Mesenteric fat pad (tissue), 1 donor: ENCODE data around the gene PKN2. TPM values are rescaled to one million over a fixed set of nuclear protein-coding genes. Genes with fewer than 3 reads are reported as not detected.

ENCODE experiments used
- DNase-seq: peaks from one replicate; pipeline ENCODE4 v3.0.0-alpha.2; 2020; ENCODE audit warnings: low spot score
- total RNA-seq: library from RNA; stranded (reverse); fragmentation: NEBNext Ultra II Directional; extraction: Animal tissue kit (Norgen Biotek cat#: 25700); gene quantifications from one replicate; pipeline ENCODE4 v1.2.1, GENCODE V29; 2021
- donor health status: DM: yes; HTN: yes; CAD: no.

The PKN2 gene
- total RNA-seq, 1 donor from 2014 or later: 43.7 TPM

- DNase-seq: no peak
Observed at GRCh38 chr1:88731475-88732269, 47.6 kb downstream of the PKN2 start.

- DNase-seq: no peak
Observed at GRCh38 chr1:88735382-88735781, 51.3 kb downstream of the PKN2 start.

DNA sequence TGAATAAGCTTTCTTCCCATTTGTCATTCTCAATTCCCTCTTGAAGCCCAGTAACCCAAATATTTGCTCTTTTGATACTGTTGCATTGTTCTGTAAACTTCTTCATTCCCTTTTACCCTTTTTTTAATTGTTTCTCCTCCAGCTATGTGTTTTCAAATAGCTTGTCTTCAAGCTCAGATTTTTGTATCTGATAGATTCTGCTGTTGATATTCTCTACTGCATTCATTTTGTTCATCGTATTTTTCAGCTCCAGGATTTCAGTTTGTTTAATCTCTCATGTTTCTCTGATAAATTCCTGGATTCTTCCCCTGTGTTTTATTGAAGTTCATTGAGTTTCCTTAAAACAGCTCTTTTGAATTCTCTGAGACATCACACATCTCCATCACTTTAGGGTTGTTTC, 51.8 kb downstream of the PKN2 start:
- DNase-seq: no peak

GRCh38 chr1:88736633-88737248, 52.7 kb downstream of the PKN2 start:
- DNase-seq: no peak

DNA sequence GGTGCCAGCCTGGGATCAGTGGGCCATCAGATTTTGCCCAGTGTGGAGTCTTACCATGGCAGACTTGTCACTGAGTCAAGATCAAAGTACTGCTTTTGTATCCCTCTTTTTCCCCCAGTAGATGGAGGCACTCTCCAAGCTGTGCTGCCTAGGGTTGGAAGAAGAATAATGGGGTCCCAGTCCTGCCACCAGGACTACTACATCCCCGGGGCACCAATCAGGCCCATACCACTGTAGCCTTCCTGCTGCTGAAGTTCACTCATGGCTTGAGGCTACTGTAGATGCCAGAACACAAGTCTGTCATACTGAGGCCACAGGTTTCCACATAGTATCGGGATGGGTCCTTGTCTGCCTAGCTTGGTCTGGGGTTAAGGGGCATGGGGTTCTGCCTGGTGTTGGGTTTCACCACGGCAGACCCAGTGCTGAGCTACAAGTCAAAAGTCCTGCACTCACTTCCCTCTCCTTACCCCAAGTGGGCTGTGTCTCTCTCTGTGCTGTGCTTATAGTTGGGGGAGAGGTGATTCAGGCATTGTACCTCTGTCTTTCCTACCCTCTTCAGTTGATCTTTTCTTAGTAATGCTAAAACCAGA, 53.4 kb downstream of the PKN2 start:
- DNase-seq: no peak

- DNase-seq: no peak
Observed at GRCh38 chr1:88740784-88741183, 56.7 kb downstream of the PKN2 start.

- DNase-seq: no peak
Observed at GRCh38 chr1:88741413-88741812, 57.3 kb downstream of the PKN2 start.

- no peak for DNase-seq
Observed at GRCh38 chr1:88742531-88742930, 58.5 kb downstream of the PKN2 start.

GRCh38 chr1:88744142-88744541, 60.1 kb downstream of the PKN2 start:
- no peak for DNase-seq

- DNase-seq: no peak
Observed at GRCh38 chr1:88746916-88747315, 62.8 kb downstream of the PKN2 start.

DNA sequence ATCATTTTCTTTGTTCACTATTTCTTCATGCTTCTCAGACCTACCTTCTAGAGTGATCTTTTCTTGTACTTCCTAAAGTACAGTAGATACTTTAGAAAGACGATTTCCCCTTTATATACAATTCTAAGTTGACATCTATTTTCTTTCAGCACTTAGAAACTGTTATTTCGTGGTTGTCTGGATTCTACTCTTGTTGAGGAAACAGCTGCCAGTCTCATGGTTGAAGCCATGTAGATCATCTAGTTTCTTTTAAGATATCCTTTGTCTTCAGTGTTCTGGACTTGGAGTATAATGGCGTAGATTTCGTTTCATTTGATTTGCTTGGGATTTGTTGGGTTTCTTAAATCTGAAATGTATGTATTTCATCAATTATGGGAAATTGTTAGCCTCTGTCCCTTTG, 67.6 kb downstream of the PKN2 start:
- no peak for DNase-seq

DNA sequence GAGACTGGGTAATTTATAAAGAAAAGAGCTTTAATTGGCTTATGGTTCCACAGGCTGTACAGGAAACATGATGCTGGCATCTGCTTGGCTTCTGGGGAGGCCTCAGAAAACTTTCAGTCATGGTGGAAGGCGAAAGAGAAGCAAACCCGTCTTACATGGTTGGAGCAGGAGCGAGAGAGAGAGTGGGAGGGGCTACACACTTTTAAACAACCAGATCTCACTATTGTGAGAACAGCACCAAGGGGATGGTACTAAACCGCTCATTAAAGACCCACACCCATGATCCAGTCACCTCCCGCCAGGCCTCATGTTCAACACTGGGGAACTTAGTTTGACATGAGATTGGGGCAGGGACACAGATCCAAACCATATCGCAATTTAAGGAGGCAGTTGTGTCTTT, 69.4 kb downstream of the PKN2 start:
- DNase-seq: no peak

DNA sequence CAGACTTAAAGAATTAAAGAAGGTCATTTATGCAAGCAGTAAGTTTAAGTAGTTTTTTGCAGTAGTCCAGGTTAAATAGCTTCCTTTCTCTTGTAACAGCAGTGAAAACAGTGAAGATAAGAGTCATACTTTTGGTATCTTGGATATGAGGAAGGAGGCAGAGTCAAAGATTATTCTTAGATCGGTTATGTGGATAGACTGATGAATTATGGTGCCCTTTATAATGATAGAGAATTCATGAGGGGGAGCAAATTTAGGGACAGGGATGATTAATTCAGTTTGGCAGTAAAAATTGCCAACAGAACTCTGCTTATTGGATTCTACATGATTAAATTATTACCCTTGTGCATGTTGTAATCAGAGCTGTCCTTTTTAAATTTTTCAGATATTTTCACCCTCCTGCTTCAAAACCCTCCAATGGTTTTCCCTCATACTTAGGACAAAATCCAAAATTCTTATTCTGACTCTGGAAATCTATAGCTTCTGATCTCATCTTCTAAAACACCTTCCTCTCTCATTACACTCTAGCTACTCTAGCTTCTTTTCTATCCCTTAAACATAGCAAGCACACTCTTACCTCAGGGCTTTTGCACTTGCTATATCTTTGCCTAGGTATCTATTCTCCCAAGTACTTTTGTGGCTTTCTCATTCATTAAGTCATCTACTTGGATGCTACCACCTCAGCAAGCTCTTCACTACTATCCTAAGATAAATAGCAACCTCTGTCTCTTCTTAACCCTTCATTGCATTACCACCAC, 79.8 kb downstream of the PKN2 start:
- DNase-seq: no peak

GRCh38 chr1:88768187-88768586, 84.1 kb downstream of the PKN2 start:
- DNase-seq: no peak

GRCh38 chr1:88768816-88769215, 84.7 kb downstream of the PKN2 start:
- no peak for DNase-seq

GRCh38 chr1:88773540-88774150, 89.6 kb downstream of the PKN2 start:
- DNase-seq: no peak

GRCh38 chr1:88774151-88774556, 90.1 kb downstream of the PKN2 start:
- DNase-seq: no peak

- no peak for DNase-seq
Observed at GRCh38 chr1:88777604-88778149, 93.6 kb downstream of the PKN2 start.

- DNase-seq: no peak
Observed at GRCh38 chr1:88779880-88780279, 95.8 kb downstream of the PKN2 start.

GRCh38 chr1:88780485-88780884, 96.4 kb downstream of the PKN2 start:
- DNase-seq: no peak

DNA sequence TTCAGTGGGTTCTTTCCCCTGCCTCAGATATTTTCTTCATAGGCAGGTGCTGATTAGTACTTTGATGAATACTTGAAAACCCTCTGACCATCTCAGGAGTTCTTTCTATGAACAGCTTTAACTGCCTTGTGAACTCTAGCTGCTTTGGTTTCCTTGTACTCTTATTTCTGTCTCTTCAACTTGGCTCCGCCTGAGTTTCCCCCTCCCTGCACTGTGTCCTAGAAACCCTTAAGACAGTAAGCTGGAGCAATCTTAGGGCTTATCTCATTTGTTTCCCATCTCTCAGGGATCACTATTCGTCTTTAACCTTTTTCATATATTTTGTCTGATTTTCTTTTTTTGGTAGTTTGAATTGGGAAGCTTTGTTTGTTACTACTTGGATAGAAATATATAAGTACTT, 99.1 kb downstream of the PKN2 start:
- DNase-seq: no peak
